GM12873 (cell line): ENCODE data around the gene SHC2.

ENCODE experiments used
- CTCF ChIP-seq: IDR thresholded peaks from 2 replicates; pipeline ENCODE4 v1.5.1; 2012; ENCODE audit warnings: low read depth, mild to moderate bottlenecking, moderate library complexity, low read length, control low read depth; ENCODE audit not compliant: insufficient read depth; ENCODE audit errors: missing control alignments

Gene SHC2

GRCh38 chr19:400976-401865, 59.6 kb downstream of the SHC2 start:
- TF ChIP-seq CTCF = no peak

GRCh38 chr19:399370-399769, 61.5 kb downstream of the SHC2 start:
- no peak for TF ChIP-seq CTCF

GRCh38 chr19:398719-399118, 62.1 kb downstream of the SHC2 start:
- TF ChIP-seq CTCF = no peak

GRCh38 chr19:397941-398706, 62.7 kb downstream of the SHC2 start:
- no peak for TF ChIP-seq CTCF

- TF ChIP-seq CTCF = no peak
These were observed 63.5 kb downstream of the SHC2 start for GRCh38 chr19:397321-397720.

- no peak for TF ChIP-seq CTCF
These were observed 65.4 kb downstream of the SHC2 start for GRCh38 chr19:395467-395866.

- no peak for TF ChIP-seq CTCF
These were observed 68.4 kb downstream of the SHC2 start for GRCh38 chr19:392375-392970.
